HepG2 (cell line): ENCODE measurements around the gene FGF21. TPM values are rescaled to one million over a fixed set of nuclear protein-coding genes. Genes with fewer than 3 reads are reported as not detected.

ENCODE experiments used
- AHR ChIP-seq: IDR thresholded peaks from 2 replicates; pipeline ENCODE4 v1.6.1; 2018; ENCODE audit warnings: missing genetic modification reagents, missing compliant biosample characterization
- HOXA5 ChIP-seq: sonication (generic); formaldehyde crosslinking; IDR thresholded peaks from 2 replicates; pipeline ENCODE4 v1.4.0; 2020; ENCODE audit warnings: missing genetic modification reagents
- IKZF4 ChIP-seq: sonication (generic); formaldehyde crosslinking; IDR thresholded peaks from 2 replicates; pipeline ENCODE4 v1.5.1; 2020; ENCODE audit warnings: borderline replicate concordance, mild to moderate bottlenecking, low read depth, missing genetic modification reagents; ENCODE audit errors: not compliant biosample characterization
- MEF2D ChIP-seq: sonication (generic); formaldehyde crosslinking; IDR thresholded peaks from 2 replicates; pipeline ENCODE4 v1.5.1; 2020; ENCODE audit warnings: mild to moderate bottlenecking, missing genetic modification reagents
- PHF21A ChIP-seq: sonication (generic); formaldehyde crosslinking; IDR thresholded peaks from 2 replicates; pipeline ENCODE4 v1.5.0; 2020; ENCODE audit warnings: mild to moderate bottlenecking, missing genetic modification reagents
- RFXAP ChIP-seq: sonication (generic); formaldehyde crosslinking; IDR thresholded peaks from 2 replicates; pipeline ENCODE4 v1.4.0; 2020; ENCODE audit warnings: missing genetic modification reagents, borderline replicate concordance
- SALL2 ChIP-seq: sonication (generic); formaldehyde crosslinking; IDR thresholded peaks from 2 replicates; pipeline ENCODE4 v1.8.1; 2023; ENCODE audit warnings: mild to moderate bottlenecking, missing genetic modification reagents, inconsistent platforms
- SOX13 ChIP-seq, 3 experiments: fragments of 450-650 bp in 1 of 3; sonication (generic) in 1 of 3; formaldehyde crosslinking in 1 of 3; IDR thresholded peaks in 2 of 3; conservative IDR thresholded peaks in 1 of 3; 2 replicates each; pipeline versions ENCODE4 v1.5.0 to v1.6.1; 2016 to 2020; ENCODE audit warnings: antibody characterized with exemption in 1 of 3, mild to moderate bottlenecking in 1 of 3, missing compliant biosample characterization in 1 of 3, missing genetic modification reagents in 1 of 3, moderate library complexity in 1 of 3
- TBP ChIP-seq: sonication (generic); formaldehyde crosslinking; IDR thresholded peaks from 2 replicates; pipeline ENCODE4 v1.5.0; 2020; ENCODE audit warnings: missing genetic modification reagents
- TSC22D2 ChIP-seq: sonication (generic); formaldehyde crosslinking; IDR thresholded peaks from 2 replicates; pipeline ENCODE4 v1.5.1; 2020; ENCODE audit warnings: missing genetic modification reagents, mild to moderate bottlenecking, borderline replicate concordance
- ZC3H4 ChIP-seq: sonication (generic); formaldehyde crosslinking; IDR thresholded peaks from 2 replicates; pipeline ENCODE4 v1.4.0; 2020; ENCODE audit warnings: missing genetic modification reagents, borderline replicate concordance
- ZNF282 ChIP-seq: fragments of 450-650 bp; IDR thresholded peaks from 2 replicates; pipeline ENCODE4 v1.6.1; 2018; ENCODE audit not compliant: partially characterized antibody
- ZNF337 ChIP-seq: sonication (generic); formaldehyde crosslinking; IDR thresholded peaks from 2 replicates; pipeline ENCODE4 v1.5.1; 2020; ENCODE audit warnings: missing genetic modification reagents, low read depth, mild to moderate bottlenecking, borderline replicate concordance
- ZNF343 ChIP-seq: sonication (generic); formaldehyde crosslinking; IDR thresholded peaks from 2 replicates; pipeline ENCODE4 v1.4.0; 2020; ENCODE audit warnings: mild to moderate bottlenecking, missing genetic modification reagents
- ZNF354B ChIP-seq: sonication (generic); formaldehyde crosslinking; IDR thresholded peaks from 2 replicates; pipeline ENCODE4 v1.8.0; 2022; ENCODE audit warnings: mild to moderate bottlenecking, missing genetic modification reagents
- ZNF547 ChIP-seq: sonication (generic); formaldehyde crosslinking; IDR thresholded peaks from 2 replicates; pipeline ENCODE4 v1.5.1; 2020; ENCODE audit warnings: mild to moderate bottlenecking, missing genetic modification reagents
- ZNF709 ChIP-seq: sonication (generic); formaldehyde crosslinking; IDR thresholded peaks from 2 replicates; pipeline ENCODE4 v1.5.0; 2020; ENCODE audit warnings: mild to moderate bottlenecking, missing genetic modification reagents
- polyA plus RNA-seq, 8 experiments: library from polyadenylated mRNA; depleted of rRNA in 3 of 8; stranded (reverse) in 7 of 8; unstranded in 1 of 8; fragments of >200 nt; fragmentation: Illumina TruSeq in 4 of 8; extraction: Trizol in 4 of 8; gene quantifications; 2 replicates each; pipeline versions ENCODE4 v1.2.1 to v1.2.3, GENCODE V29; 2011 to 2016; ENCODE audit warnings: low read depth in 4 of 8, missing spikeins in 1 of 8, mixed read lengths in 1 of 8; ENCODE audit not compliant: insufficient read depth in 1 of 8
- total RNA-seq, 5 experiments: library from RNA; depleted of rRNA; stranded (reverse); fragments of >200 nt; fragmentation: Illumina TruSeq; extraction: Trizol; gene quantifications; 2 replicates each; pipeline ENCODE4 v1.2.3, GENCODE V29; 2016; ENCODE audit warnings: low read depth in 1 of 5
- TF ChIP-seq, protein P1 (sequence below), 2 experiments: sonication (generic) in 1 of 2; formaldehyde crosslinking in 1 of 2; IDR thresholded peaks; 2 replicates each; pipeline versions ENCODE4 v1.4.0 to v1.6.1; 2018 to 2020; ENCODE audit warnings: missing genetic modification reagents in 2 of 2, borderline replicate concordance in 1 of 2, low read depth in 1 of 2, mild to moderate bottlenecking in 1 of 2, missing biosample characterization in 1 of 2
- TF ChIP-seq, protein P2 (sequence below): sonication (generic); formaldehyde crosslinking; IDR thresholded peaks from 2 replicates; pipeline ENCODE4 v1.4.0; 2020; ENCODE audit warnings: mild to moderate bottlenecking, missing genetic modification reagents
- TF ChIP-seq, protein P3 (sequence below): sonication (generic); formaldehyde crosslinking; conservative IDR thresholded peaks from 2 replicates; pipeline ENCODE4 v1.4.0; 2020; ENCODE audit warnings: missing genetic modification reagents
- TF ChIP-seq, protein P4 (sequence below): sonication (generic); formaldehyde crosslinking; IDR thresholded peaks from 2 replicates; pipeline ENCODE4 v1.5.0; 2020; ENCODE audit warnings: missing genetic modification reagents

Gene FGF21
- total and polyA plus RNA-seq, 2 of the 13 experiments (the other 11 are each of a cell fraction or from before 2014, with no cell fraction given), result 0.17 TPM; not detected in 1

DNA sequence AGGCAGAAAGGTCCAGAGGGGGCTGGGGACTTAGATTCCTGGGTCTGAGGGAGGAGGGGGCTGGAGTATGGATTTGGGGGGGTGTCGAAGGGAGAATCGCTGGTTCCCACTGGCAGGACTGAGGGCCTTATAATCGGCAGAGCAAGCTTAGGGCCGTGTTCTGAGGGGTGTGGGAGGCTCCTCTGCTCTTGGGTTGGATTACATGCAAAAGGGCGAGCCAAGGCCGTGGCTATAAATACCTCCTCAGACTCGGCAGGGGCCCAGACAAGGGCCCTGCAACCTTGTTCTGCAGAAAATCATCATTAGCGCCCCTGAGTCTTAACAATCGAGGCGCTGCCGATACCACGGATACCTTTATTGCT is 35.1 kb upstream of the FGF21 start (continued):
- TF ChIP-seq AHR (CRISPR knock-in tag) (no peak), ZNF343 (CRISPR knock-in tag) (no peak), RFXAP (no peak), MEF2D (CRISPR knock-in tag) (no peak), SALL2 (CRISPR knock-in tag) (no peak), ZNF709 (CRISPR knock-in tag) (0 out of 2 replicates have a peak, but pooled peaks have one; percentile 20), ZNF354B (CRISPR knock-in tag) (no peak), TSC22D2 (CRISPR knock-in tag) (no peak), ZNF282 (no peak), ZNF547 (no peak; the same call in 1 of the 2 replicates), HOXA5 (peak; percentile 17; the same call in 1 of the 2 replicates), ZC3H4 (CRISPR knock-in tag) (no peak), SOX13 (IDR thresholded peaks at IDR 0.05) (no peak), SOX13 (CRISPR knock-in tag; conservative IDR thresholded peaks at IDR 0.05 in 1 of 2, IDR thresholded peaks at IDR 0.05 in 1 of 2) (no peak), IKZF4 (CRISPR knock-in tag) (peak; percentile 22), PHF21A (CRISPR knock-in tag) (peak; percentile 51; the same call in 1 of the 2 replicates), TBP (CRISPR knock-in tag) (0 out of 2 replicates have a peak, but pooled peaks have one; percentile 18), ZNF337 (CRISPR knock-in tag) (no peak)
- TF ChIP-seq, protein P1, sequence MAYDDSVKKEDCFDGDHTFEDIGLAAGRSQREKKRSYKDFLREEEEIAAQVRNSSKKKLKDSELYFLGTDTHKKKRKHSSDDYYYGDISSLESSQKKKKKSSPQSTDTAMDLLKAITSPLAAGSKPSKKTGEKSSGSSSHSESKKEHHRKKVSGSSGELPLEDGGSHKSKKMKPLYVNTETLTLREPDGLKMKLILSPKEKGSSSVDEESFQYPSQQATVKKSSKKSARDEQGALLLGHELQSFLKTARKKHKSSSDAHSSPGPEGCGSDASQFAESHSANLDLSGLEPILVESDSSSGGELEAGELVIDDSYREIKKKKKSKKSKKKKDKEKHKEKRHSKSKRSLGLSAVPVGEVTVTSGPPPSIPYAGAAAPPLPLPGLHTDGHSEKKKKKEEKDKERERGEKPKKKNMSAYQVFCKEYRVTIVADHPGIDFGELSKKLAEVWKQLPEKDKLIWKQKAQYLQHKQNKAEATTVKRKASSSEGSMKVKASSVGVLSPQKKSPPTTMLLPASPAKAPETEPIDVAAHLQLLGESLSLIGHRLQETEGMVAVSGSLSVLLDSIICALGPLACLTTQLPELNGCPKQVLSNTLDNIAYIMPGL (CRISPR knock-in tag; IDR thresholded peaks at IDR 0.05; ENCODE audit: borderline replicate concordance in 1 of 2, low read depth in 1 of 2), result peak in 1 of 2 experiments; percentile 3; a peak in 1 of 4 replicates
- TF ChIP-seq, protein P2, sequence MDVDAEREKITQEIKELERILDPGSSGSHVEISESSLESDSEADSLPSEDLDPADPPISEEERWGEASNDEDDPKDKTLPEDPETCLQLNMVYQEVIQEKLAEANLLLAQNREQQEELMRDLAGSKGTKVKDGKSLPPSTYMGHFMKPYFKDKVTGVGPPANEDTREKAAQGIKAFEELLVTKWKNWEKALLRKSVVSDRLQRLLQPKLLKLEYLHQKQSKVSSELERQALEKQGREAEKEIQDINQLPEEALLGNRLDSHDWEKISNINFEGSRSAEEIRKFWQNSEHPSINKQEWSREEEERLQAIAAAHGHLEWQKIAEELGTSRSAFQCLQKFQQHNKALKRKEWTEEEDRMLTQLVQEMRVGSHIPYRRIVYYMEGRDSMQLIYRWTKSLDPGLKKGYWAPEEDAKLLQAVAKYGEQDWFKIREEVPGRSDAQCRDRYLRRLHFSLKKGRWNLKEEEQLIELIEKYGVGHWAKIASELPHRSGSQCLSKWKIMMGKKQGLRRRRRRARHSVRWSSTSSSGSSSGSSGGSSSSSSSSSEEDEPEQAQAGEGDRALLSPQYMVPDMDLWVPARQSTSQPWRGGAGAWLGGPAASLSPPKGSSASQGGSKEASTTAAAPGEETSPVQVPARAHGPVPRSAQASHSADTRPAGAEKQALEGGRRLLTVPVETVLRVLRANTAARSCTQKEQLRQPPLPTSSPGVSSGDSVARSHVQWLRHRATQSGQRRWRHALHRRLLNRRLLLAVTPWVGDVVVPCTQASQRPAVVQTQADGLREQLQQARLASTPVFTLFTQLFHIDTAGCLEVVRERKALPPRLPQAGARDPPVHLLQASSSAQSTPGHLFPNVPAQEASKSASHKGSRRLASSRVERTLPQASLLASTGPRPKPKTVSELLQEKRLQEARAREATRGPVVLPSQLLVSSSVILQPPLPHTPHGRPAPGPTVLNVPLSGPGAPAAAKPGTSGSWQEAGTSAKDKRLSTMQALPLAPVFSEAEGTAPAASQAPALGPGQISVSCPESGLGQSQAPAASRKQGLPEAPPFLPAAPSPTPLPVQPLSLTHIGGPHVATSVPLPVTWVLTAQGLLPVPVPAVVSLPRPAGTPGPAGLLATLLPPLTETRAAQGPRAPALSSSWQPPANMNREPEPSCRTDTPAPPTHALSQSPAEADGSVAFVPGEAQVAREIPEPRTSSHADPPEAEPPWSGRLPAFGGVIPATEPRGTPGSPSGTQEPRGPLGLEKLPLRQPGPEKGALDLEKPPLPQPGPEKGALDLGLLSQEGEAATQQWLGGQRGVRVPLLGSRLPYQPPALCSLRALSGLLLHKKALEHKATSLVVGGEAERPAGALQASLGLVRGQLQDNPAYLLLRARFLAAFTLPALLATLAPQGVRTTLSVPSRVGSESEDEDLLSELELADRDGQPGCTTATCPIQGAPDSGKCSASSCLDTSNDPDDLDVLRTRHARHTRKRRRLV (CRISPR knock-in tag), result 0 out of 2 replicates have a peak, but pooled peaks have one; percentile 13
- TF ChIP-seq, protein P3, sequence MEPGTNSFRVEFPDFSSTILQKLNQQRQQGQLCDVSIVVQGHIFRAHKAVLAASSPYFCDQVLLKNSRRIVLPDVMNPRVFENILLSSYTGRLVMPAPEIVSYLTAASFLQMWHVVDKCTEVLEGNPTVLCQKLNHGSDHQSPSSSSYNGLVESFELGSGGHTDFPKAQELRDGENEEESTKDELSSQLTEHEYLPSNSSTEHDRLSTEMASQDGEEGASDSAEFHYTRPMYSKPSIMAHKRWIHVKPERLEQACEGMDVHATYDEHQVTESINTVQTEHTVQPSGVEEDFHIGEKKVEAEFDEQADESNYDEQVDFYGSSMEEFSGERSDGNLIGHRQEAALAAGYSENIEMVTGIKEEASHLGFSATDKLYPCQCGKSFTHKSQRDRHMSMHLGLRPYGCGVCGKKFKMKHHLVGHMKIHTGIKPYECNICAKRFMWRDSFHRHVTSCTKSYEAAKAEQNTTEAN (CRISPR knock-in tag), result 0 out of 2 replicates have a peak, but pooled peaks have one; percentile 57
- TF ChIP-seq, protein P4, sequence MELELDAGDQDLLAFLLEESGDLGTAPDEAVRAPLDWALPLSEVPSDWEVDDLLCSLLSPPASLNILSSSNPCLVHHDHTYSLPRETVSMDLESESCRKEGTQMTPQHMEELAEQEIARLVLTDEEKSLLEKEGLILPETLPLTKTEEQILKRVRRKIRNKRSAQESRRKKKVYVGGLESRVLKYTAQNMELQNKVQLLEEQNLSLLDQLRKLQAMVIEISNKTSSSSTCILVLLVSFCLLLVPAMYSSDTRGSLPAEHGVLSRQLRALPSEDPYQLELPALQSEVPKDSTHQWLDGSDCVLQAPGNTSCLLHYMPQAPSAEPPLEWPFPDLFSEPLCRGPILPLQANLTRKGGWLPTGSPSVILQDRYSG (CRISPR knock-in tag), result no peak
